GOT3 (cell line): ENCODE results near the gene THAP8.

Experiments used
- DNase-seq: peaks from one replicate; lab custom pipeline; 2025; ENCODE audit warnings: mixed read lengths; lab: John Stamatoyannopoulos, UW

THAP8 gene

DNA sequence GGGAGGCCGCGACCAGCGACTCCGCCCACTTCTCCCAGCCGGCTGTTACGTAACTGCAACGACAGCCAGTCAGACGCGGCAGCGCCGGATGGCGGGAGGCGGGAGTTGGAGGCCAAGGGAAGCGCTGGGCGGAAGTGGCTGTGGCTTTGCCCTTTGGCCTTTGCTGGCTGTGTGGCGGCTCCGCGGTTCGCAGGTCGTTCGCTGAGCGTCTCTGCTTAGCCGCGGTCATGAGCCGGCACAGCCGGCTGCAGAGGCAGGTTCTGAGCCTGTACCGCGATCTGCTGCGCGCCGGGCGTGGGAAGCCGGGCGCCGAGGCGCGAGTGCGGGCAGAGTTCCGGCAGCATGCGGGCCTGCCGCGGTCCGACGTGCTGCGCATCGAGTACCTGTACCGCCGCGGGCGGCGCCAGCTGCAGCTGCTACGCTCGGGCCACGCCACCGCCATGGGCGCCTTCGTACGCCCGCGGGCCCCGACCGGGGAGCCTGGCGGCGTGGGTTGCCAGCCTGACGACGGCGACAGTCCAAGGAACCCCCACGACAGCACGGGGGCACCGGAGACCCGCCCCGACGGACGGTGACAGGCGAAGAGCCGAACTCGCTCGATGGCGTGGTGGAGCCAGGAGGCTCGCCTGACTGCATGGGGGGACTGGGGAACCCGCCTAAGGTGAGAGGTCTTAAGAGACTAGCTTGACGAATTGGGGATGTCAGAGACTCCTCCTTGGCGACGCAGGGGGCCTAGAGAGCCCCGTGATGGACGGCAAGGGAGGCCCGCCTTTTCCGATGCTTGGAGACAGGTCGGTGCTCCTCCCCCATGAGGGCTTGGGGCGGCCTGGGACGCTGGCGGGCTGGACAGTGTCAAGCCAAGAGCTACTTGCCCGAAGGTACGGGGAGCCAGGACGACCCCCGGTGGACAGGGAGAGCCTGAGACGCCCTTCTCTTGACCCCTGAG, 58.8 kb downstream of the THAP8 start, which contains the start of gene SDHAF1:
SDHAF1 (plus strand) TSS at position 141 of the 946 bp plus-strand sequence; CDS start at position 228, 87 bp downstream.
- DNase-seq, result peak; percentile 67

DNA sequence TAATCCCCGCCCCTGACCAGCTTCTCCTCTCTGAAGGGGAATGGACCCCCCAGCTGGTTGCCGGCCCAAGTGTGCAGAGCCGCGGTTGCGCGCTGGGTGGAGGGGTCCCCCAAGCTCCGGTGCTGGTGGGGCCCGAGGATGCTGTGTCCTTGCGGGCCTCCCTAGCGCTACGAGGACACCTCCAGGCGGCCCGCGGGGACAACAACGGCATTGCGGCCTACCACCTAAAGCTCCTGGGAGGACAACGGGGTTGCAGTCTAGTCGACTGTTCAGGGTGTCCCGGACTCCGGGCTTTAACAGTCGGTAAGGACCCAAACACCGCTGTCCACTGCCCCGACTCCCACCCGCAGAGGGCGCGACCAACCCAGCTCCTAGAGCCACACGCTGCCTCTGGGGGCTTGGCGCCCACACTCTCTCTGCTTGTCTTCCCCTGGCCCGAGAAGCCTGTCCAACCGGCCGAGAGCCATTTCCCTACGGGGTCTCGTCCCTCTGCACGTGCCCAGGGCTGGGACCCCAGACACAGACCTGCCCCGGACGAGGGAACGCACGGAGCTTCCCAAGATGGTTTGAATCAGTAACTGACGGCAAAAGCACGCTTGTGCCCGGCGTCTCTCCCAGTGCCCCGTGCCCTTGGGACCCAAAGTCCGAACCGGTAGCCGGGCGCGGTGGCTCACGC, 60.0 kb downstream of the THAP8 start:
- DNase-seq, result no peak

DNA sequence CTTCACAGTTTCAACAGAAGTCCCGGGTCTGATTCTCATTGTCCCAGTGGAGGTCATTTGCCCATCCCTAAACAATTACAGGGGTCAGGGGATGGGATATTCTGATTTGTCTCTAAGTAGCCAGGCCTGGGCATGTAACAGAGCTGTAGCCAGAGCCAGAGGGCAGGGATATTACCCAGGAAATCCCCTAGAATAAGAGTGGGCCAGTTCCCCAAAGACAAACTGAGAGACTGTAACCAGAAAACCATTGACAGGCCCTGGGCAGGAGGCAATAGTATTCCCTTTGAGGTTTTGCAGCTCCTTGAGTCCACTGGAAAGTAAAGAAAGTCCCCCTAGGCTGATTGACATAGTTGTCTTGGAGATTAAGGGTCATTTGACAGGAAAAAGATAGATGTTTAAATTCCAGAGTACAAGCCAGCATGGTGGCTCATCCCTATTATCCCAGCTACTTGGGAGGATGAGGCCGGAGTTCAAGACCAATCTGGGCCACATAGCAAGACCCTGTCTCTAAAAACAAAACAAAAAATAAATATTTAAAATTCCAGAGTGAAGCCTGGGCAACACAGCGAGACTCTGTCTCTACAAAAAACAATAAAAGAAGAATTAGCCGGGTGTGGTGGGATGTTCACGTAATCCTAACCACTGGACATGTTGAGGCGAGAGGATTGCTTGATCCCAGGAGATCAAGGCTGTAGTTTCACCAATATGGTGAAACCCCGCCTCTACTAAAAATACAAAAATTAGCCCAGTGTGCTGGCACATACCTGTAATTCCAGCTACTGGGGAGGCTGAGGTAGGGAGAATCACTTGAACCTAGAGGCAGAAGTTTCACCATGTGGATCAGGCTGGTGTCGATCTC, 60.9 kb downstream of the THAP8 start:
- no peak for DNase-seq

DNA sequence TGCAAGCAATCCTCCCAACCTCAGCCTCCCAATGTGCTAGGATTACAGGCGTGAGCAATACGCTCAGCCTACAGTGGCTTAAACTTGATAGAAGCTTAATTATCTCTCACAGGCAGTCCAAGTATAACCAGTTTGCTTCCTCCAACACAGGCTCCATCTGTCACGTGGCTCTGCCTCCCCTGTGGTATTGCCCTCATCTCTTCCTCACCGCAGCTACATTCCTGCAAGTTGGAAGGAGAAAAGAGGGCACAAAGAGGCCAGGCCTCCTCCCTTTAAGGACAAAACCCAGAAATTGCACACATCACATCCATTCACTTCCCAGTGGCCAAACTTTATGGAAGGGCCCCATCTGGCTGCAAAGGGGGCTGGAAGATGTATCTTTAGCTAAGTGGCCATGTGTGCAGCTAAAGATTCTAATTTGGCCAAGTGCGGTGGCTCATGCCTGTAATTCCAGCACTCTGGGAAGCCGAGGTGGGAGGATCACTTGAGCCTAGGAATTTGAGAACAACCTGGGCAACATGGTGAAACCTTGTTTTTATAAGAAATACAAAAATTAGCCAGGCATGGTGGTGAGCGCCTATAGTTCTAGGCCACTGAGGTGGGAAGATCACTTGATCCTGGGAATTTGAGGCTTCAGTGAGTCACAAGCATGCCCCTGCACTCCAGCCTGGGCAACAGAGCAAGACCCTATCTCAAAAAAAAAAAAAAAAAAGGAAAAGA, 62.2 kb downstream of the THAP8 start:
- no peak for DNase-seq

DNA sequence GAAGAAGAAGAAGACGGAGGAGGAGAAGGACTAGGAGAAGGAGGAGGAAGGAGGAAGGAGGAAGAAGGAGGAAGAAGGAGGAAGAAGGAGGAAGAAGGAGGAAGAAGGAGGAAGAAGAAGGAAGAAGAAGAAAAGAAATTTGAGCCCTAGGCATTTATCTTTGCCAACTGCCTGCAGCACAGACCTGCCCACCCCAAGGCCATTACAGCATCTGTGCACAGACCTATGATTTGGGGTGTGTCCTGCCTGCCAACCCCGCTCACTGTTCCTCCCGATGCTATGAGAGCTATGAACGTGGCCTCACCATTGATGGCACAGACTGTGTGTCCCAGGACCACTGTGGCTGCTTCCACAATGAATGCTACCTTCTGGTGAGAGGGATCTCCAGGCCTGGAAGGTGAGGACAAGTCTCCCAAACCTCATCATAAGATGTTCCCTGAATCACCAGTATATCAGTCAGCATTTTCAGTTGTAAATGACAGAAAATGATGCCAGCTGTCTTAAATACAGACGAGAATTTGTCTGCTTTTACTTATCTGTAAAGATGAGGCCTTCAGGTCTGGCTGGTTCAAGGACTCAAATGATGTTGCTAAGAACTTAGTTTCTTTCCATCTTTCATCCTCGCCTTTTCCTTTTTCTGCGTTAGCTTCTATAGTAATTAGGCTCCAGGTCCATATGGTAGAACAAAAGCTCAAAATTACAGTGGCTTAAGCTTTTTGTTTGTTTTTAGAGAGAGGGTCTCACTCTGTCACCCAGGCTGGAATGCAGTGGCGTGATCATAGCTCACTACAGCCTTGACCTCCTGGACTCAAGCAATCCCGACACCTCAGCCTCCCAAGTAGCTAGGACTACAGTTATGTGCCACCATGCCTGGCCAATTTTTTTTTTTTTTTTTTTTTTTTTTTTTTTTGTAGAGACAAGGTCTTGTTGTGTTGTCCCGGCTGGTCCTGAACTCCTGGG, 63.0 kb downstream of the THAP8 start:
- no peak for DNase-seq

DNA sequence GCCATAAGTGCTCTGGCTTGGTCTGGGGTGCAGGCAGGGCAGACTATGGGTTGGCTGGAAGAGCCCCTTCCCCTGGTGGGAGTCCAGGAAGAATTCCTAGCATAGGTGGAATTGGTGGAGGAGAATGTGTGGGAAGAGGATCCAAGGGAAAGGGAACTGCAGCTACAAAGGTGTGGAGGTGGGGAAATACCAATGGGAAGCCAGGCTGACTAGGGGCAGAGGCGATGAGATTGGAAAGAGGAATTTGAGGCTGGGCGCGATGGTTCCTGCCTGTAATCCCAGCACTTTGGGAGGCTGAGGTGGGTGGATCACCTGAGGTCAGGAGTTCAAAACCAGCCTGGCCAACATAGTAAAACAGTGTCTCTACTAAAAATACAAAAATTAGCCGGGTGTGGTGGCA, 63.9 kb downstream of the THAP8 start:
- no peak for DNase-seq

DNA sequence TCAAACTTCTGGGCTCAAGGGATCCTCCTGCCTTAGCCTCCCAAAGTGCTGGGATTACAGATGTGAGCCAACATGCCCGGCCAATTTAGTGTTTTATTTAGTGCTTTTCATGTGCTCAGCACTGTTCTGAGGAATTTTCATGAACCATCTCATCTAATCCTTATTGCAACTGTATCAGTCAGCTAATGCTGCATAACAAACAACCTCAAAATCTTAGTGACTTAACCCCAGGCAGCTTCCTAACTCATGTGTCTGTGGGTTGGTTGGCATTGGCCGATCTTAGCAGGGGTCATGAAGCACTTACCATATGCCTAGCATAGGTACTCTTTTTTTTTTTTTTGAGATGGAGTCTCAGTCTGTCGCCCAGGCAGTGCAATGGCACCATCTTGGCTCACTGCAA, 65.3 kb downstream of the THAP8 start:
- DNase-seq, result no peak

DNA sequence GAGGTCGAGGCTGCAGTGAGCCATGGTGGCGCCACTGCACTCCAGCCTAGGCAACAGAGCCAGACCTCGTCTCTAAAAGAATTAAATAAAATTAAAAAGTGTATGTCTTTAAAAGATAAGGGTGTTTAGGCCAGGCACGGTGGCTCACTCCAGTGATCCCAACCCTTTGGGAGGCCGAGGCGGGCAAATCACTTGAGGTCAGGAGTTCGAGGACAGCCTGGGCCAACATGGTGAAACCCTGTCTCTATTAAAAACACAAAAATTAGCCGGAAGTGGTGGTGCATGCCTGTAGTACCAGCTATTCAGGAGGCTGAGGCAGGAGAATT, 66.6 kb downstream of the THAP8 start:
- DNase-seq, result no peak

DNA sequence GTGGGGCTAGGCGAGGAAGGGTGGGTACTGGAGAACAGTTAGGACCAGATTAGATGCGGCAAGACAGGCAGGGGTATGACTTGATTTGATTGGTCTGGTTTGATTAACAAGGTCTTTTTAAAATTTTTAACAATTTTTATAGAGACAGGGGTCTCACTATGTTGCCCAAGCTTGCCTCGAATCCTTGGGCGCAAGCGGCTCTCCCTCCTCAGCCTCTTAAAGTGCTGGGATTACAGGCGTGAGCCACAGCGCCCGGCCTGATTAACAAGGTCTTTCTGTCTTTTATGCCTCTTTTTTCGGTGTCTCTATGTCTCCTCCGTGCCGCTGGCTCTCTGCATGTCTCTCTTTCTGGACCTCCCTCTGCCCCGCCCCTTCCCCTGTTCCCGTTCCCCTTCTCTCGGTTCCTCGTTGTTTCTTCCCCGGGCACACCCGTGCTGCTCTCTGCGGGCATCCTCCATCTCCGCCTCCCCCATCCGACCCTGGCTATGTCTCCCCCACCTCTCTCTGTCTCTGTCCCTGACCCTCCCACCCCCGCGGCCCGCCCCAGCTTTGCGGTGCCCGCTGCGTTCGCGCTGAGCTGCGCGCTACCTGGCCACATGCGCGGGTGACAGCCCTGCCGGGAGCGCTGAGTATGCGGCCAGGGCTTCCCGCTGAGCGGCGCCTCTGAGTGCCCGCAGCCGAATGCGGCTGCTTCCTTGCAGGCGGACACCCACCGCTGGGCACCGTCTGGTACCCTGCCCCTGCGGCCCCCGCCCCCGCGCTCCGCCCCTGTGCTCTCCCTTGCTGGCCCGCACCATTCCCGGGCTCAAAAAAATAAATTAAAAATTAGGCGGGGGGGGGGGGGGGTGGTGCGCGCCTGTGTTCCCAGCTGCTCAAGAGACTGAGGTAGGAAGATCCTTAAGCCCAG, 67.2 kb downstream of the THAP8 start:
- DNase-seq, result no peak

DNA sequence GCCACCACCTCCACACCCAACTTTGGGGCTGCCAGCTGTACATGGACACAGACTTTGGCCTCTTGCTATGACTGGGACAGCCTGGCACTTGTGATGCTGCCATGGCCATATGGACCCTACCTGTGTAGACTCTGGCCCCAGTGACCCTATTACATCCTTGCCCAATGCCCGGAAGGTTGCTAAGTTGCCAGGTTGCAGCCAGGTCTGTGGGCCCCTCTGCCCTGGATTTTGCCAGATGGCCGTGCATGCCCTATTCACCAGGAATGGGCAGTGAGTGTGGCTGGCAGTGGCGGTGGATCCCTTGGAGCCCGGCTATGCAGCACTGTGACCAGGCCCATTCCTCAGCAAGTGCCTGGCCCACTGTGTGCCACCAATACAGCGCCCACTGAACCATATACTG, 68.0 kb downstream of the THAP8 start:
- no peak for DNase-seq
